Gastrocnemius medialis (tissue), 4 donors: Measurements from ENCODE around the gene CRIP1. TPM values are rescaled to one million over a fixed set of nuclear protein-coding genes. Genes with fewer than 3 reads are reported as not detected.

ENCODE experiments used
- ATAC-seq, 2 donors: fragments of 150-250 bp; one replicate each; pipeline ENCODE4 v1.9.1; 2016
- DNase-seq, 2 donors: peaks; one replicate each; pipeline ENCODE4 v3.0.0-alpha.2; 2019
- H3K27ac ChIP-seq, 4 donors: fragments of 200-600 bp; sonication (generic); 1 replicate in 1 of 4; 2 replicates in 3 of 4; pipeline ENCODE4 v1.5.1; 2016 to 2018; ENCODE audit warnings: mild to moderate bottlenecking in 2 of 4, moderate library complexity in 1 of 4
- H3K27me3 ChIP-seq, 3 donors: fragments of 200-600 bp; sonication (generic) in 2 of 3; 1 replicate in 1 of 3; 2 replicates in 2 of 3; pipeline versions ENCODE4 v1.5.1 to v1.6.0; 2016 to 2019; ENCODE audit warnings: mild to moderate bottlenecking in 1 of 3, moderate library complexity in 1 of 3
- H3K36me3 ChIP-seq, 2 donors: fragments of 200-600 bp; sonication (generic) in 1 of 2; one replicate each; pipeline ENCODE4 v1.5.1; 2017 to 2018
- H3K4me1 ChIP-seq, 2 donors: fragments of 200-600 bp; sonication (generic) in 1 of 2; one replicate each; pipeline ENCODE4 v1.5.1; 2016 to 2017; ENCODE audit warnings: mild to moderate bottlenecking in 2 of 2
- H3K4me3 ChIP-seq, 4 donors: fragments of 200-600 bp; sonication (generic) in 3 of 4; 1 replicate in 1 of 4; 2 replicates in 3 of 4; pipeline ENCODE4 v1.5.1; 2016 to 2019; ENCODE audit warnings: mild to moderate bottlenecking in 2 of 4
- H3K9me3 ChIP-seq, 3 donors: fragments of 200-600 bp; sonication (generic) in 2 of 3; 1 replicate in 1 of 3; 2 replicates in 2 of 3; pipeline ENCODE4 v1.5.1; 2016 to 2019
- POLR2A ChIP-seq, 2 donors: fragments of 450-650 bp; IDR thresholded peaks; one replicate each; pipeline ENCODE4 v1.6.1; 2017; ENCODE audit warnings: antibody characterized with exemption in 2 of 2, mild to moderate bottlenecking in 2 of 2, moderate library complexity in 2 of 2
- in situ Hi-C, 4 donors: fragments of 200-750 bp; cut with MboI; loops; one replicate each; pipeline versions ENCODE4 v1.15.0 to v1.8.0; 2017; ENCODE audit warnings: low sequenced_read_pairs in 4 of 4
- intact Hi-C: fragments of 100-400 bp; cut with DNase I; formaldehyde crosslinking; loops from one replicate; pipeline ENCODE4 v1.15.1; 2023; ENCODE audit warnings: low total_unique reads
- total RNA-seq, 4 donors: library from RNA; depleted of rRNA; stranded (reverse); fragments of >200 nt; gene quantifications; one replicate each; pipeline versions ENCODE4 v1.1.0 to v1.2.3, GENCODE V29; 2016
- TF ChIP-seq, protein P1 (sequence below), 5 experiments: fragments of 450-650 bp in 3 of 5; fragments of 200-600 bp in 2 of 5; sonication (generic) in 2 of 5; IDR thresholded peaks in 4 of 5; conservative IDR thresholded peaks in 1 of 5; 1 replicate in 4 of 5; 2 replicates in 1 of 5; pipeline ENCODE4 v1.5.1; 2016 to 2019; ENCODE audit warnings: antibody characterized with exemption in 5 of 5, mild to moderate bottlenecking in 3 of 5, moderate library complexity in 3 of 5

The CRIP1 gene, protein sequence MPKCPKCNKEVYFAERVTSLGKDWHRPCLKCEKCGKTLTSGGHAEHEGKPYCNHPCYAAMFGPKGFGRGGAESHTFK
- 1 to 10 TPM; 2.6 to 7.6 (median 5.3) TPM for total RNA-seq

GRCh38 chr14:105486163-105486973 lies at the start of gene CRIP1:
CRIP1 (plus strand) TSS chr14:105486886; CDS start chr14:105487260, 374 bp downstream.
- Histone ChIP-seq H3K4me3 (peak within 1 kb of the TSS; percentile 46 to 50 (median 48)), H3K27ac (peak within 1 kb of the TSS; percentile 69 to 81 (median 76)), H3K4me1 (peaks cover 28 to 50% of the 10 kb centered on the region in 2 donors), H3K36me3 (no peaks in the 10 kb centered on the region), H3K27me3 (peaks cover 5 to 15% (median 7%) of the 10 kb centered on the region in 3 donors), H3K9me3 (no peaks in the 10 kb centered on the region)
- DNase-seq (no peak), ATAC-seq (no peak)
- intact Hi-C loops (no loop called here), in situ Hi-C loops (loop anchor here in 1 of 4 donors (25.0 kb wide), 1 partner anchor 124 kb away; no protein-coding TSS in a partner anchor)
- TF ChIP-seq, protein P1, sequence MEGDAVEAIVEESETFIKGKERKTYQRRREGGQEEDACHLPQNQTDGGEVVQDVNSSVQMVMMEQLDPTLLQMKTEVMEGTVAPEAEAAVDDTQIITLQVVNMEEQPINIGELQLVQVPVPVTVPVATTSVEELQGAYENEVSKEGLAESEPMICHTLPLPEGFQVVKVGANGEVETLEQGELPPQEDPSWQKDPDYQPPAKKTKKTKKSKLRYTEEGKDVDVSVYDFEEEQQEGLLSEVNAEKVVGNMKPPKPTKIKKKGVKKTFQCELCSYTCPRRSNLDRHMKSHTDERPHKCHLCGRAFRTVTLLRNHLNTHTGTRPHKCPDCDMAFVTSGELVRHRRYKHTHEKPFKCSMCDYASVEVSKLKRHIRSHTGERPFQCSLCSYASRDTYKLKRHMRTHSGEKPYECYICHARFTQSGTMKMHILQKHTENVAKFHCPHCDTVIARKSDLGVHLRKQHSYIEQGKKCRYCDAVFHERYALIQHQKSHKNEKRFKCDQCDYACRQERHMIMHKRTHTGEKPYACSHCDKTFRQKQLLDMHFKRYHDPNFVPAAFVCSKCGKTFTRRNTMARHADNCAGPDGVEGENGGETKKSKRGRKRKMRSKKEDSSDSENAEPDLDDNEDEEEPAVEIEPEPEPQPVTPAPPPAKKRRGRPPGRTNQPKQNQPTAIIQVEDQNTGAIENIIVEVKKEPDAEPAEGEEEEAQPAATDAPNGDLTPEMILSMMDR (IDR thresholded peaks at IDR 0.05 in 4 of 5, conservative IDR thresholded peaks at IDR 0.05 in 1 of 5): no peak
- no peak for TF ChIP-seq POLR2A (IDR thresholded peaks at IDR 0.05)

- H3K4me3 ChIP-seq: no peak overlapping the region
- no peaks in the 10 kb centered on the region for H3K36me3 ChIP-seq
- ATAC-seq (no peak), DNase-seq (no peak)
- in situ Hi-C loops (no loop called here), intact Hi-C loops (no loop called here)
- H3K9me3 ChIP-seq: no peaks in the 10 kb centered on the region
- H3K4me1 ChIP-seq: no peaks in the 10 kb centered on the region
- no peak for TF ChIP-seq POLR2A (IDR thresholded peaks at IDR 0.05)
- TF ChIP-seq, protein P1 (IDR thresholded peaks at IDR 0.05 in 4 of 5, conservative IDR thresholded peaks at IDR 0.05 in 1 of 5): no peak
- H3K27me3 ChIP-seq: no peaks in the 10 kb centered on the region
- H3K27ac ChIP-seq: no peak overlapping the region
Observed at GRCh38 chr14:105436891-105437722, 49.6 kb upstream of the CRIP1 start.

GRCh38 chr14:105437723-105438500 lies 48.8 kb upstream of the CRIP1 start:
- Histone ChIP-seq H3K9me3 (no peaks in the 10 kb centered on the region), H3K27me3 (no peaks in the 10 kb centered on the region), H3K4me3 (no peak overlapping the region), H3K27ac (no peak overlapping the region), H3K36me3 (no peaks in the 10 kb centered on the region), H3K4me1 (no peaks in the 10 kb centered on the region)
- no peak for DNase-seq
- ATAC-seq: no peak
- in situ Hi-C loops (no loop called here), intact Hi-C loops (no loop called here)
- TF ChIP-seq, protein P1 (IDR thresholded peaks at IDR 0.05 in 4 of 5, conservative IDR thresholded peaks at IDR 0.05 in 1 of 5): no peak
- TF ChIP-seq POLR2A (IDR thresholded peaks at IDR 0.05): no peak

- ATAC-seq (no peak), DNase-seq (no peak)
- Histone ChIP-seq H3K27ac (no peak overlapping the region), H3K27me3 (no peaks in the 10 kb centered on the region), H3K9me3 (no peaks in the 10 kb centered on the region), H3K36me3 (no peaks in the 10 kb centered on the region), H3K4me1 (no peaks in the 10 kb centered on the region), H3K4me3 (no peak overlapping the region)
- TF ChIP-seq, protein P1 (IDR thresholded peaks at IDR 0.05 in 4 of 5, conservative IDR thresholded peaks at IDR 0.05 in 1 of 5): no peak
- no peak for TF ChIP-seq POLR2A (IDR thresholded peaks at IDR 0.05)
- in situ Hi-C loops (no loop called here), intact Hi-C loops (no loop called here)
Observed at GRCh38 chr14:105439179-105439578, 47.5 kb upstream of the CRIP1 start.
